ENCODE results near the gene TLX2. TPM values are rescaled to one million over a fixed set of nuclear protein-coding genes. Genes with fewer than 3 reads are reported as not detected.
"Not testable (repeated sequence)": the region's sequence is repeated elsewhere in the genome, so short reads cannot be mapped to it uniquely, and the experiment has no call there.

TLX2 gene
- polyA plus RNA-seq, 1 experiment = not detected

DNA sequence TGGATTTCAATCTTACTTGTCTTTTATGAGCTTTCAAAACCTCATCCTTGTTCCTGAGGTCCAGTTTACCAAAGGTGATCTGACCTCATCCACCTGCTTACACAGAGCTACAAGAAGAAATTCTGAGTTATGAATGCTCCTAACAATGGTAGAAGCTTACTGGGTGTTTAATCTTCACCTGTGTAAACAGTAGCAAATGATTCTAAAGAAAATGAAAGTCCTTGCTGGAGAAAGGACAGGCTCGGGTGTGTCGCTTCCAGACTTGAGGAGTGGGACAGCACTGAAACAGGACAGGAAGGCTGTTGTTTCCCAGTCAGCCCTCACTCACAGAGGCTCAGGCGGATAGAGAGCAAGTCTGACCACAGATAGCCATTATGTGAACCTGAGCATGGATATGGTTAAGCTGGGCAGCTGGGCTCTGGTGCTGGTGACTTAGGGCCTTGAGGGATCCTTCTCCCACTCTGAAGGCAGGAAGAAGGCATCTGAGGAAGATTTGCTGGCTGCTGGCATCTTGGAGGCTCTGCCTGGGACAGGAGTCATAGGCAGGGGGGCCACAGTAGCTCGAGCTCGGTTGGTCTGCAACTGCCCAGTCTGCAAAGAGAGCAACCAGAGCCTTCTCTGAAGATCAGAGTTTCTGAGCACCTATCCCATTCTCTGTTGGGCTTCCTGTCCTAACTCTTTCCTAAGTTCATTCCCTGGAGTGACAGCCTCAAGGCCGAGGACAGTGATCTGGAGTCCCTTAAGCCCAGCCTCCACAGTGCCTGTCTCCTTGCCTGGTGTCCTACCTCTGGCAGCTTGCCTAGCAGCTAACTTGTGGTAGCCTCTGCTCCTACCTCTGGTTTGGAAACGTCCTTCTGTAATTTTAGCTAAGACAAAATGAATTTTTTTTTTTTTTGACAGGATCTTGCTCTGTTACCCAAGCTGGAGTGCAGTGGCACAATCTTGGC, 44.3 kb downstream of the TLX2 start:
- Histone ChIP-seq H3K4me3 (ENCODE audit: low read depth, low read length) (no peak overlapping the region), H3K27me3 (ENCODE audit: control insufficient read depth, insufficient read depth, low read length) (no peaks in the 10 kb centered on the region), H3K36me3 (ENCODE audit: control insufficient read depth, insufficient read depth, low read length) (peaks cover 4% of the 10 kb centered on the region)
- POLR2A ChIA-PET = no interaction called here
- TF ChIP-seq, protein P1, sequence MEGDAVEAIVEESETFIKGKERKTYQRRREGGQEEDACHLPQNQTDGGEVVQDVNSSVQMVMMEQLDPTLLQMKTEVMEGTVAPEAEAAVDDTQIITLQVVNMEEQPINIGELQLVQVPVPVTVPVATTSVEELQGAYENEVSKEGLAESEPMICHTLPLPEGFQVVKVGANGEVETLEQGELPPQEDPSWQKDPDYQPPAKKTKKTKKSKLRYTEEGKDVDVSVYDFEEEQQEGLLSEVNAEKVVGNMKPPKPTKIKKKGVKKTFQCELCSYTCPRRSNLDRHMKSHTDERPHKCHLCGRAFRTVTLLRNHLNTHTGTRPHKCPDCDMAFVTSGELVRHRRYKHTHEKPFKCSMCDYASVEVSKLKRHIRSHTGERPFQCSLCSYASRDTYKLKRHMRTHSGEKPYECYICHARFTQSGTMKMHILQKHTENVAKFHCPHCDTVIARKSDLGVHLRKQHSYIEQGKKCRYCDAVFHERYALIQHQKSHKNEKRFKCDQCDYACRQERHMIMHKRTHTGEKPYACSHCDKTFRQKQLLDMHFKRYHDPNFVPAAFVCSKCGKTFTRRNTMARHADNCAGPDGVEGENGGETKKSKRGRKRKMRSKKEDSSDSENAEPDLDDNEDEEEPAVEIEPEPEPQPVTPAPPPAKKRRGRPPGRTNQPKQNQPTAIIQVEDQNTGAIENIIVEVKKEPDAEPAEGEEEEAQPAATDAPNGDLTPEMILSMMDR (IDR thresholded peaks at IDR 0.05; ENCODE audit: insufficient read depth, low read depth, low read length) = no peak
- CTCF ChIA-PET = interaction anchor here (1.3 kb wide), 1 partner anchor 8 kb away, joined by 3 read pairs; no protein-coding TSS in a partner anchor
- DNase-seq (ENCODE audit: low read depth) = no peak

DNA sequence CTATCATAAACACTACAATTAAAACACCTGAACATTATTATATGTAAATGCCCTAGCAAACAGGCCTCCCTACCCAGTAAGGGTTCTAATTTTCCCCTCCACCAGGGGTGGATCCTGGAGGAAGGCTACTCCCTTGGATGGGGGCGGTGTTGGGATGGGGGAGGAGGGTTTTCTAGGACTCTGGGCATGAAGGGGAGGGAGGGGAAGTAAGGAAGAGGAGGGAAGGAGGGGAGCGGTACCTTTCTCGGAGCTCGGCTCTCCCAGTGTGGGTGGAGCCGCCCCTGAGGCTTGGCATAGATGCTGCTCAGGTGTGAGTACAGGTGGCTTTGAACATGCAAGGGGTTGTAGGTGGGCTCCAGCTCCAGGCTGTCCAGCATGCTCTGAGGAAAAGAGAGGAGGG, 45.7 kb downstream of the TLX2 start:
- H3K27me3 ChIP-seq (ENCODE audit: control insufficient read depth, insufficient read depth, low read length) = no peaks in the 10 kb centered on the region
- ChIA-PET POLR2A (no interaction called here), CTCF (interaction anchor here (0.6 kb wide), 1 partner anchor 15 kb away, joined by 3 read pairs; no protein-coding TSS in a partner anchor)
- H3K36me3 ChIP-seq (ENCODE audit: control insufficient read depth, insufficient read depth, low read length) = peaks cover 4% of the 10 kb centered on the region
- no peak overlapping the region for H3K4me3 ChIP-seq (ENCODE audit: low read depth, low read length)
- no peak for DNase-seq (ENCODE audit: low read depth)
- TF ChIP-seq, protein P1 (IDR thresholded peaks at IDR 0.05; ENCODE audit: insufficient read depth, low read depth, low read length) = no peak

DNA sequence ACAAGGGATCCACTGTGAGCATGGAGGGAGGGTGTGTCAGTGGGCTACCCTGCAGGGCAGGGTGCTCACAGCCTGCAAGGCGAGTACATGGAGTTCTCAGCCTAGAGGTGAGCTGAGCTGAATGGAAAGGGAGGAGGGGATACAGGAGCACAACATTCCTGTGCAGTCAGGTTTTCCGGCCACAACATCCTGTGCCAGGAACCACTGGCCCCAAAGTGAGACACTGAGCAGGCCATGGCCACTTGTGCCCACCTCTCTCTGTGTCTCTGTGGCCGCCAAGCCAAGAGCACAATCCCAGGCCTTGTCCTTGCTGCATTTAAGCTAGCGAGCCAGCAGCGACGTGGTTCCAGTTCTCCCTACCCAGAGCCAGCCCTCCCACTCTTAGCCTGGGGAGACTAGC, 46.3 kb downstream of the TLX2 start:
- TF ChIP-seq, protein P1 (IDR thresholded peaks at IDR 0.05; ENCODE audit: insufficient read depth, low read depth, low read length) = no peak
- Histone ChIP-seq H3K36me3 (ENCODE audit: control insufficient read depth, insufficient read depth, low read length) (peaks cover 4% of the 10 kb centered on the region), H3K27me3 (ENCODE audit: control insufficient read depth, insufficient read depth, low read length) (no peaks in the 10 kb centered on the region), H3K4me3 (ENCODE audit: low read depth, low read length) (no peak overlapping the region)
- DNase-seq (ENCODE audit: low read depth) = no peak
- ChIA-PET POLR2A (no interaction called here), CTCF (no interaction called here)

DNA sequence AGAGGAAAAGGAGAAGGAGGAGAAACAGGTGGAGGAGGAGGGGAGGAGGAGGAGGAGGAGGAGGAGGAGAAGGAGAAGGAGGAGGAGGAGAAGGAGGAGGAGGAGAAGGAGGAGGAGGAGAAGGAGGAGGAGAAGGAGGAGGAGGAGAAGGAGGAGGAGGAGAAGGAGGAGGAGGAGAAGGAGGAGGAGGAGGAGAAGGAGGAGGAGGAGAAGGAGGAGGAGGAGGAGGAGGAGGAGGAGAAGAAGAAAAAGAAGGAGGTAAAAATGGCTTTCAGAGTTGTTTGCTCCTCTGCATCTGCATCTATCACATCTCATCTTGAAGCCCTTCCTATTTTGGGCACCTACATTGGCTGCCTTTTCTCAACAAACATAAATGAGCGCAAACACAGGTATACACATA, 46.8 kb downstream of the TLX2 start:
- CTCF ChIA-PET; H3K36me3 ChIP-seq (ENCODE audit: control insufficient read depth, insufficient read depth, low read length); DNase-seq (ENCODE audit: low read depth); POLR2A ChIA-PET; H3K27me3 ChIP-seq (ENCODE audit: control insufficient read depth, insufficient read depth, low read length); H3K4me3 ChIP-seq (ENCODE audit: low read depth, low read length): not testable (repeated sequence)

DNA sequence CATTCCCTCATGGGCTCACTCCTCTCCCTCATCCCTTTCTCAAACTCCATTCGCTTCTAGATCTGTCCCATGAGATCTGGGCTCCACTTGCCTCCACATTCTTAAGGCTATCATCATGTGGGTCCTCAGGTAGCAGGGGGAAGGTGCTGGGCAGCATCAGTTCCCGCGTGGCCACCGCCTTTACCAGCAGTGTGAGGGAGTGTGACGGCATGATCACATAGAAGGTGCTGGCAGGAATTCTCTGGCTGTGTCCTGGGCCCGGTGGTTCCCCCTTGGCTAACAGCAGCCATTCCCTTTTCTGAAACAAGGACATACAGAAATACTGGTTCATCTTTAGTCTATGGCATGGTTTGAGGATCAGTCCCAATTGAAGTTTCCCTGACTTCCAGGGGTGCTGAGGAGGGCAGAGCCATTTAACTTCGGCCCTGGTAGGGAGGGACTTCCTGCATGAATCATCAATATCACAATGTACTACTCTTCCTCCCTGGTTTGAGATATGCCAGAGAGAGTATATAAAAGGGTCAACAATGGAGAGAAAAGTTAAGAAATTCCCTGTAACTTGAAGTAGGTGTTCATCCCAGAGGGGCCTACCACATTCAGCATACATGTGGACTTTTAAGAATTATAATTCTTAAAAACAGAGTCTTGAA, 48.0 kb downstream of the TLX2 start:
- TF ChIP-seq, protein P1 (IDR thresholded peaks at IDR 0.05; ENCODE audit: insufficient read depth, low read depth, low read length) = no peak
- no peaks in the 10 kb centered on the region for H3K27me3 ChIP-seq (ENCODE audit: control insufficient read depth, insufficient read depth, low read length)
- no peak overlapping the region for H3K4me3 ChIP-seq (ENCODE audit: low read depth, low read length)
- no peak for DNase-seq (ENCODE audit: low read depth)
- no peaks in the 10 kb centered on the region for H3K36me3 ChIP-seq (ENCODE audit: control insufficient read depth, insufficient read depth, low read length)
- POLR2A ChIA-PET = no interaction called here
- CTCF ChIA-PET = interaction anchor here (0.7 kb wide), 1 partner anchor 297 kb away, joined by 3 read pairs; no protein-coding TSS in a partner anchor
